HEK293 (cell line): ENCODE measurements around the gene TLR9.

Experiments
- GLIS1 ChIP-seq: fragments of 450-650 bp; formaldehyde crosslinking; IDR thresholded peaks from 2 replicates; pipeline ENCODE4 v1.5.1; 2016; ENCODE audit warnings: missing biosample characterization, missing genetic modification characterization
- HOXA7 ChIP-seq: sonication (generic); formaldehyde crosslinking; IDR thresholded peaks from 2 replicates; pipeline ENCODE4 v1.8.1; 2022; ENCODE audit warnings: missing genetic modification reagents, borderline replicate concordance
- KLF9 ChIP-seq: fragments of 450-650 bp; formaldehyde crosslinking; IDR thresholded peaks from 2 replicates; pipeline ENCODE4 v1.5.1; 2016; ENCODE audit warnings: missing biosample characterization, missing genetic modification characterization, low read depth
- MYNN ChIP-seq: fragments of 450-650 bp; formaldehyde crosslinking; IDR thresholded peaks from 2 replicates; pipeline ENCODE4 v1.5.1; 2016; ENCODE audit warnings: missing biosample characterization, missing genetic modification characterization, borderline replicate concordance
- ZBTB20 ChIP-seq: fragments of 450-650 bp; formaldehyde crosslinking; IDR thresholded peaks from 2 replicates; pipeline ENCODE4 v1.5.1; 2016; ENCODE audit warnings: missing biosample characterization, missing genetic modification characterization
- ZBTB8A ChIP-seq: fragments of 450-650 bp; formaldehyde crosslinking; IDR thresholded peaks from 2 replicates; pipeline ENCODE4 v1.5.1; 2016; ENCODE audit warnings: missing biosample characterization, missing genetic modification characterization
- ZNF112 ChIP-seq: fragments of 450-650 bp; formaldehyde crosslinking; IDR thresholded peaks from 2 replicates; pipeline ENCODE4 v1.5.0; 2017; ENCODE audit warnings: missing biosample characterization, missing genetic modification characterization
- ZNF133 ChIP-seq: fragments of 450-650 bp; formaldehyde crosslinking; IDR thresholded peaks from 2 replicates; pipeline ENCODE4 v1.5.1; 2016; ENCODE audit warnings: missing biosample characterization, missing genetic modification characterization
- ZNF175 ChIP-seq: fragments of 450-650 bp; formaldehyde crosslinking; IDR thresholded peaks from 2 replicates; pipeline ENCODE4 v1.5.1; 2016; ENCODE audit warnings: missing biosample characterization, missing genetic modification characterization
- ZNF19 ChIP-seq: fragments of 450-650 bp; formaldehyde crosslinking; IDR thresholded peaks from 2 replicates; pipeline ENCODE4; 2016; ENCODE audit warnings: missing biosample characterization, missing genetic modification characterization, low read depth
- ZNF324 ChIP-seq: fragments of 450-650 bp; formaldehyde crosslinking; IDR thresholded peaks from 2 replicates; pipeline ENCODE4 v1.5.1; 2016; ENCODE audit warnings: missing biosample characterization, missing genetic modification characterization
- ZNF433 ChIP-seq: fragments of 450-650 bp; formaldehyde crosslinking; IDR thresholded peaks from 2 replicates; pipeline ENCODE4 v1.5.1; 2016; ENCODE audit warnings: missing biosample characterization, missing genetic modification characterization, low read depth
- ZNF510 ChIP-seq: fragments of 450-650 bp; formaldehyde crosslinking; IDR thresholded peaks from 2 replicates; pipeline ENCODE4 v1.5.1; 2018; ENCODE audit warnings: mild to moderate bottlenecking, missing genetic modification characterization, missing biosample characterization; ENCODE audit not compliant: insufficient replicate concordance
- ZNF548 ChIP-seq: fragments of 450-650 bp; formaldehyde crosslinking; IDR thresholded peaks from 2 replicates; pipeline ENCODE4 v1.5.1; 2016; ENCODE audit warnings: missing biosample characterization, missing genetic modification characterization
- ZNF658 ChIP-seq: fragments of 450-650 bp; formaldehyde crosslinking; IDR thresholded peaks from 2 replicates; pipeline ENCODE4; 2016; ENCODE audit warnings: missing biosample characterization, missing genetic modification characterization
- ZNF830 ChIP-seq: fragments of 450-650 bp; IDR thresholded peaks from 2 replicates; pipeline ENCODE4 v1.5.0; 2018; ENCODE audit warnings: missing biosample characterization, missing genetic modification characterization, low read depth, mild to moderate bottlenecking, moderate library complexity
- ZSCAN30 ChIP-seq: fragments of 450-650 bp; IDR thresholded peaks from 2 replicates; pipeline ENCODE4 v1.5.1; 2018; ENCODE audit warnings: missing biosample characterization, mild to moderate bottlenecking, missing genetic modification characterization, moderate library complexity
- TF ChIP-seq, protein P1 (sequence below): fragments of 450-650 bp; formaldehyde crosslinking; conservative IDR thresholded peaks from 2 replicates; pipeline ENCODE4 v1.5.1; 2016; ENCODE audit warnings: low read depth, missing biosample characterization, missing genetic modification characterization
- TF ChIP-seq, protein P2 (sequence below): IDR thresholded peaks from 2 replicates; pipeline ENCODE4 v1.6.1; 2011; ENCODE audit warnings: mild to moderate bottlenecking, low read depth, low read length, borderline replicate concordance
- TF ChIP-seq, protein P3 (sequence below): fragments of 450-650 bp; formaldehyde crosslinking; IDR thresholded peaks from 2 replicates; pipeline ENCODE4 v1.5.1; 2016; ENCODE audit warnings: missing biosample characterization, missing genetic modification characterization
- TF ChIP-seq, protein P4 (sequence below): fragments of 450-650 bp; formaldehyde crosslinking; IDR thresholded peaks from 2 replicates; pipeline ENCODE4 v1.5.1; 2016; ENCODE audit warnings: missing biosample characterization, missing genetic modification characterization
- TF ChIP-seq, protein P5 (sequence below): fragments of 450-650 bp; formaldehyde crosslinking; IDR thresholded peaks from 2 replicates; pipeline ENCODE4 v1.5.1; 2017; ENCODE audit warnings: missing biosample characterization, missing genetic modification characterization
- TF ChIP-seq, protein P6 (sequence below): fragments of 450-650 bp; formaldehyde crosslinking; IDR thresholded peaks from 2 replicates; pipeline ENCODE4 v1.5.1; 2016; ENCODE audit warnings: missing biosample characterization, missing genetic modification characterization
- TF ChIP-seq, protein P7 (sequence below): fragments of 450-650 bp; formaldehyde crosslinking; IDR thresholded peaks from 2 replicates; pipeline ENCODE4 v1.5.1; 2016; ENCODE audit warnings: missing biosample characterization, missing genetic modification characterization

Gene TLR9

DNA sequence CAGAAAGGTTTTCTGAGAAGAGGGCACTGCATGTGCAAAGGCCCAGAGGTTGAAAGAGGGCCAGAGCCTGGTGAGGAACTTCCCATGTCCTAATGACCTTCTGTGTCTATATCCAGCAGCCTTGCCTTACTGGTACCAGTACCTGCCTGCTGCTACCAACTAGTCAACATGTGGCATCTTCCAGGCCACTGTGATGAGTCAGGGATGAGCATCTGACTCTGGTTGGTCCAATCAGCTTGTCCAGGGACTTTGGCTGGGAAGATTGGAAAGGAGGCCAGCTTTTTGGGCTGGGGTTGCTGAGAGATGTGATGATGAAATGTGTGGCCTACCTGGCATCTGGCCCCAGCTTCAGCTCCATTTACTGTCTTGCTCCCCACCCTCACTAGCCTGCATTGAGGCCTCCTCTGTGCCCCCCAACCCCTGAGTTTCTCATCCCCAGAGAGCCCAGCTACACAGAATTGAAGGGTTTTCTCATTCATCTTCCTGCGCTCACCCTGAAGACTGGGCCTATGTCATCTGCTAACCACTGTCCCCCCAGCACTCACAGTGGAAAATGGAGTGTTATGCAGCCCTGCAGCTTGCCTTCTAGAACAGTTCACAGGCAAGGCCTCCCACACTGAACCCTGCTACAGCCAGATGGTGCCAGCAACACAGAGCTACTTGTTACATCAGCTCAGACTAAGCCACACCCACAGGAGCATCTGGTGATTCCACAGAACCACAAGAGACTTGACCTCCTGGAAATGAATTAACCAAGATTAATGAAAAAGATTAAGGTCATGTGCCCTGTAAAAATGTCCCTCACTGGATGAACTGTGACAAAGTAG is 14.8 kb upstream of the TLR9 start (continued):
- TF ChIP-seq ZBTB8A (tag by site-specific recombination) (no peak; the same call in 1 of the 2 replicates), ZNF112 (tag by site-specific recombination) (no peak), ZNF433 (no peak), ZNF830 (tag by site-specific recombination) (no peak), ZNF658 (tag by site-specific recombination) (no peak), ZBTB20 (tag by site-specific recombination) (peak; percentile 54; the same call in 1 of the 2 replicates), ZNF324 (tag by site-specific recombination) (no peak), ZNF510 (tag by site-specific recombination) (no peak), GLIS1 (tag by site-specific recombination) (peak; percentile 75), KLF9 (tag by site-specific recombination) (peak; percentile 61; the same call in 1 of the 2 replicates), ZNF133 (tag by site-specific recombination) (no peak), ZNF548 (tag by site-specific recombination) (no peak), ZNF175 (tag by site-specific recombination) (no peak), ZNF19 (tag by site-specific recombination) (no peak), HOXA7 (CRISPR knock-in tag) (no peak), ZSCAN30 (tag by site-specific recombination) (peak; percentile 59; the same call in 1 of the 2 replicates), MYNN (tag by site-specific recombination) (no peak)
- TF ChIP-seq, protein P1, sequence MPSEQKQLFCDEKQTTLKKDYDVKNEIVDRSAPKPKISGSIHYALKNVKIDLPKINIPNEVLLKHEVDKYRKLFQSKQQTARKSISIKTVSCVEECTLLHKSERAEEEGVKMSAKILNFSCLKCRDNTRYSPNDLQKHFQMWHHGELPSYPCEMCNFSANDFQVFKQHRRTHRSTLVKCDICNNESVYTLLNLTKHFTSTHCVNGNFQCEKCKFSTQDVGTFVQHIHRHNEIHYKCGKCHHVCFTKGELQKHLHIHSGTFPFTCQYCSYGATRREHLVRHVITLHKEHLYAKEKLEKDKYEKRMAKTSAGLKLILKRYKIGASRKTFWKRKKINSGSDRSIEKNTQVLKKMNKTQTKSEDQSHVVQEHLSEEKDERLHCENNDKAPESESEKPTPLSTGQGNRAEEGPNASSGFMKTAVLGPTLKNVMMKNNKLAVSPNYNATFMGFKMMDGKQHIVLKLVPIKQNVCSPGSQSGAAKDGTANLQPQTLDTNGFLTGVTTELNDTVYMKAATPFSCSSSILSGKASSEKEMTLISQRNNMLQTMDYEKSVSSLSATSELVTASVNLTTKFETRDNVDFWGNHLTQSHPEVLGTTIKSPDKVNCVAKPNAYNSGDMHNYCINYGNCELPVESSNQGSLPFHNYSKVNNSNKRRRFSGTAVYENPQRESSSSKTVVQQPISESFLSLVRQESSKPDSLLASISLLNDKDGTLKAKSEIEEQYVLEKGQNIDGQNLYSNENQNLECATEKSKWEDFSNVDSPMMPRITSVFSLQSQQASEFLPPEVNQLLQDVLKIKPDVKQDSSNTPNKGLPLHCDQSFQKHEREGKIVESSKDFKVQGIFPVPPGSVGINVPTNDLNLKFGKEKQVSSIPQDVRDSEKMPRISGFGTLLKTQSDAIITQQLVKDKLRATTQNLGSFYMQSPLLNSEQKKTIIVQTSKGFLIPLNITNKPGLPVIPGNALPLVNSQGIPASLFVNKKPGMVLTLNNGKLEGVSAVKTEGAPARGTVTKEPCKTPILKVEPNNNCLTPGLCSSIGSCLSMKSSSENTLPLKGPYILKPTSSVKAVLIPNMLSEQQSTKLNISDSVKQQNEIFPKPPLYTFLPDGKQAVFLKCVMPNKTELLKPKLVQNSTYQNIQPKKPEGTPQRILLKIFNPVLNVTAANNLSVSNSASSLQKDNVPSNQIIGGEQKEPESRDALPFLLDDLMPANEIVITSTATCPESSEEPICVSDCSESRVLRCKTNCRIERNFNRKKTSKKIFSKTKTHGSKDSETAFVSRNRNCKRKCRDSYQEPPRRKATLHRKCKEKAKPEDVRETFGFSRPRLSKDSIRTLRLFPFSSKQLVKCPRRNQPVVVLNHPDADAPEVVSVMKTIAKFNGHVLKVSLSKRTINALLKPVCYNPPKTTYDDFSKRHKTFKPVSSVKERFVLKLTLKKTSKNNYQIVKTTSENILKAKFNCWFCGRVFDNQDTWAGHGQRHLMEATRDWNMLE (tag by site-specific recombination), result no peak
- TF ChIP-seq, protein P2, sequence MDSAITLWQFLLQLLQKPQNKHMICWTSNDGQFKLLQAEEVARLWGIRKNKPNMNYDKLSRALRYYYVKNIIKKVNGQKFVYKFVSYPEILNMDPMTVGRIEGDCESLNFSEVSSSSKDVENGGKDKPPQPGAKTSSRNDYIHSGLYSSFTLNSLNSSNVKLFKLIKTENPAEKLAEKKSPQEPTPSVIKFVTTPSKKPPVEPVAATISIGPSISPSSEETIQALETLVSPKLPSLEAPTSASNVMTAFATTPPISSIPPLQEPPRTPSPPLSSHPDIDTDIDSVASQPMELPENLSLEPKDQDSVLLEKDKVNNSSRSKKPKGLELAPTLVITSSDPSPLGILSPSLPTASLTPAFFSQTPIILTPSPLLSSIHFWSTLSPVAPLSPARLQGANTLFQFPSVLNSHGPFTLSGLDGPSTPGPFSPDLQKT, result no peak
- TF ChIP-seq, protein P3, sequence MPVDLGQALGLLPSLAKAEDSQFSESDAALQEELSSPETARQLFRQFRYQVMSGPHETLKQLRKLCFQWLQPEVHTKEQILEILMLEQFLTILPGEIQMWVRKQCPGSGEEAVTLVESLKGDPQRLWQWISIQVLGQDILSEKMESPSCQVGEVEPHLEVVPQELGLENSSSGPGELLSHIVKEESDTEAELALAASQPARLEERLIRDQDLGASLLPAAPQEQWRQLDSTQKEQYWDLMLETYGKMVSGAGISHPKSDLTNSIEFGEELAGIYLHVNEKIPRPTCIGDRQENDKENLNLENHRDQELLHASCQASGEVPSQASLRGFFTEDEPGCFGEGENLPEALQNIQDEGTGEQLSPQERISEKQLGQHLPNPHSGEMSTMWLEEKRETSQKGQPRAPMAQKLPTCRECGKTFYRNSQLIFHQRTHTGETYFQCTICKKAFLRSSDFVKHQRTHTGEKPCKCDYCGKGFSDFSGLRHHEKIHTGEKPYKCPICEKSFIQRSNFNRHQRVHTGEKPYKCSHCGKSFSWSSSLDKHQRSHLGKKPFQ (tag by site-specific recombination), result no peak
- TF ChIP-seq, protein P4, sequence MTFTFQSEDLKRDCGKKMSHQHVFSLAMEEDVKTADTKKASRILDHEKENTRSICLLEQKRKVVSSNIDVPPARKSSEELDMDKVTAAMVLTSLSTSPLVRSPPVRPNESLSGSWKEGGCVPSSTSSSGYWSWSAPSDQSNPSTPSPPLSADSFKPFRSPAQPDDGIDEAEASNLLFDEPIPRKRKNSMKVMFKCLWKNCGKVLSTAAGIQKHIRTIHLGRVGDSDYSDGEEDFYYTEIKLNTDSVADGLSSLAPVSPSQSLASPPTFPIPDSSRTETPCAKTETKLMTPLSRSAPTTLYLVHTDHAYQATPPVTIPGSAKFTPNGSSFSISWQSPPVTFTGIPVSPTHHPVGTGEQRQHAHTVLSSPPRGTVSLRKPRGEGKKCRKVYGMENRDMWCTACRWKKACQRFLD (tag by site-specific recombination), result no peak
- TF ChIP-seq, protein P5, sequence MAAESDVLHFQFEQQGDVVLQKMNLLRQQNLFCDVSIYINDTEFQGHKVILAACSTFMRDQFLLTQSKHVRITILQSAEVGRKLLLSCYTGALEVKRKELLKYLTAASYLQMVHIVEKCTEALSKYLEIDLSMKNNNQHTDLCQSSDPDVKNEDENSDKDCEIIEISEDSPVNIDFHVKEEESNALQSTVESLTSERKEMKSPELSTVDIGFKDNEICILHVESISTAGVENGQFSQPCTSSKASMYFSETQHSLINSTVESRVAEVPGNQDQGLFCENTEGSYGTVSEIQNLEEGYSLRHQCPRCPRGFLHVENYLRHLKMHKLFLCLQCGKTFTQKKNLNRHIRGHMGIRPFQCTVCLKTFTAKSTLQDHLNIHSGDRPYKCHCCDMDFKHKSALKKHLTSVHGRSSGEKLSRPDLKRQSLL (tag by site-specific recombination), result no peak
- TF ChIP-seq, protein P6, sequence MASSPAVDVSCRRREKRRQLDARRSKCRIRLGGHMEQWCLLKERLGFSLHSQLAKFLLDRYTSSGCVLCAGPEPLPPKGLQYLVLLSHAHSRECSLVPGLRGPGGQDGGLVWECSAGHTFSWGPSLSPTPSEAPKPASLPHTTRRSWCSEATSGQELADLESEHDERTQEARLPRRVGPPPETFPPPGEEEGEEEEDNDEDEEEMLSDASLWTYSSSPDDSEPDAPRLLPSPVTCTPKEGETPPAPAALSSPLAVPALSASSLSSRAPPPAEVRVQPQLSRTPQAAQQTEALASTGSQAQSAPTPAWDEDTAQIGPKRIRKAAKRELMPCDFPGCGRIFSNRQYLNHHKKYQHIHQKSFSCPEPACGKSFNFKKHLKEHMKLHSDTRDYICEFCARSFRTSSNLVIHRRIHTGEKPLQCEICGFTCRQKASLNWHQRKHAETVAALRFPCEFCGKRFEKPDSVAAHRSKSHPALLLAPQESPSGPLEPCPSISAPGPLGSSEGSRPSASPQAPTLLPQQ (tag by site-specific recombination), result peak; percentile 63; the same call in 1 of the 2 replicates
- TF ChIP-seq, protein P7, sequence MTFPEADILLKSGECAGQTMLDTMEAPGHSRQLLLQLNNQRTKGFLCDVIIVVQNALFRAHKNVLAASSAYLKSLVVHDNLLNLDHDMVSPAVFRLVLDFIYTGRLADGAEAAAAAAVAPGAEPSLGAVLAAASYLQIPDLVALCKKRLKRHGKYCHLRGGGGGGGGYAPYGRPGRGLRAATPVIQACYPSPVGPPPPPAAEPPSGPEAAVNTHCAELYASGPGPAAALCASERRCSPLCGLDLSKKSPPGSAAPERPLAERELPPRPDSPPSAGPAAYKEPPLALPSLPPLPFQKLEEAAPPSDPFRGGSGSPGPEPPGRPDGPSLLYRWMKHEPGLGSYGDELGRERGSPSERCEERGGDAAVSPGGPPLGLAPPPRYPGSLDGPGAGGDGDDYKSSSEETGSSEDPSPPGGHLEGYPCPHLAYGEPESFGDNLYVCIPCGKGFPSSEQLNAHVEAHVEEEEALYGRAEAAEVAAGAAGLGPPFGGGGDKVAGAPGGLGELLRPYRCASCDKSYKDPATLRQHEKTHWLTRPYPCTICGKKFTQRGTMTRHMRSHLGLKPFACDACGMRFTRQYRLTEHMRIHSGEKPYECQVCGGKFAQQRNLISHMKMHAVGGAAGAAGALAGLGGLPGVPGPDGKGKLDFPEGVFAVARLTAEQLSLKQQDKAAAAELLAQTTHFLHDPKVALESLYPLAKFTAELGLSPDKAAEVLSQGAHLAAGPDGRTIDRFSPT (tag by site-specific recombination), result no peak
